ENCODE results near the gene PLA2G3. TPM values are rescaled to one million over a fixed set of nuclear protein-coding genes. Genes with fewer than 3 reads are reported as not detected.

Gene PLA2G3
- total RNA-seq (not detected), polyA plus RNA-seq (not detected)

DNA sequence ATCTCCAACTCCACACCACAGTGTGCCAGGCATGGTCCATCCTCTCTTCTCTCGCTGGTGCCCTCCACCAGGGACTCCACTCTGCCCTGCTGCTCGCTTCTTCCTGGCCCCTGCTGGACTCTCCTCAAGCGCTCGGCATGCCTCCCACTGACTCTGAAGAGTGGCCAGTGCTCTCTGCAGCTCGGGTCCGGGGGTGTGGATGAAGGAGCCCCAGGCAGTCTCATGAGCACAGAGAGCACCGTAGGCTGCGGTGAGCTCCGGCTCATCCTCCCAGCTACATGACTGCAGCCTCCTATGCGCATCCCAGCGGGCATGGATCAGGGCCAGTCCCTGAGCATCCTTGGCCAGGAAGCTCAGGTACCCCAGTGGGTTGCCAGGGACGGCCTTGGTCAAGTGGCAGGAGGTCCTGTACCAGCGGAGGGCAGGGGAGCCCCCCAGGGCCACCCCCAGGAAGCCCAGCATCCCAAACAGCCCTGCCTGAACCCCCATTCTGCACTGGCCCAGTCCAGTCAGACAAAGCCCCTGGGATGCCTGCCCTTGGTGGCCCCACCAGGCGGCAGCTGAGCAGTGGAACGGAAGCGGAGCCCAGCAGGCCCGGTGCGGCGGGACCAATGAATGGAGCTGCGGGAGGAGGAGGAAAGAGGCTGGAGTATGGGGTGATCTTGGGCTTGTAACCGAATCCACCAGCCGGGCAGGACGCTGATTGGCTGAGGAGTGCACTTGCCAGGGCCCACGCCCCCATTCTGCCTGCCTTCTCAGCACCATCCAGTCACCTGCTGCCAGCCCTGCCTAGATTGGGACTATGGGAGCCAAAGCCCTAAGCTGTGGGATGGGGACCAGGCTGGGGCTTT is at the start of gene PLA2G3:
Gene PLA2G3 (minus strand): TSS at position 643 of the 851 bp plus-strand sequence. CDS start 154 bp downstream, at position 489.
- Histone ChIP-seq H3K4me3 (ENCODE audit: low read depth, low read length) (no peak within 1 kb of the TSS), H3K4me1 (ENCODE audit: control insufficient read depth, insufficient read depth, low read length, poor library complexity, severe bottlenecking) (no peaks in the 10 kb centered on the region), H3K36me3 (ENCODE audit: control insufficient read depth, insufficient read depth, low read length) (no peaks in the 10 kb centered on the region), H3K9me3 (ENCODE audit: control insufficient read depth in 2 of 2, low read length in 2 of 2) (no peaks in the 10 kb centered on the region), H3K27me3 (ENCODE audit: control insufficient read depth, insufficient read depth, low read length) (no peaks in the 10 kb centered on the region), H3K27ac (ENCODE audit: insufficient read depth, low read length, poor library complexity, severe bottlenecking) (no peak within 1 kb of the TSS)
- DNase-seq (no peak), ATAC-seq (ENCODE audit: low read depth in 2 of 2) (no peak)
- Mint-ChIP-seq H3K27ac (peak within 1 kb of the TSS in 2 of 3 donors; percentile 62 to 71), H3K9me3 (peaks cover 0 to 4% (median 2%) of the 10 kb centered on the region in 7 donors), H3K4me3 (no peak within 1 kb of the TSS), H3K4me1 (no peaks in the 10 kb centered on the region), H3K36me3 (no peaks in the 10 kb centered on the region), H3K27me3 (no peaks in the 10 kb centered on the region)

GRCh38 chr22:31187627-31188026 is 47.3 kb upstream of the PLA2G3 start:
- no peak overlapping the region for H3K4me3 Mint-ChIP-seq
- no peak for ATAC-seq (ENCODE audit: low read depth in 2 of 2)
- Histone ChIP-seq H3K9me3 (ENCODE audit: control insufficient read depth in 2 of 2, low read length in 2 of 2) (no peaks in the 10 kb centered on the region), H3K27ac (ENCODE audit: insufficient read depth, low read length, poor library complexity, severe bottlenecking) (no peak overlapping the region), H3K4me3 (ENCODE audit: low read depth, low read length) (no peak overlapping the region), H3K27me3 (ENCODE audit: control insufficient read depth, insufficient read depth, low read length) (no peaks in the 10 kb centered on the region), H3K4me1 (ENCODE audit: control insufficient read depth, insufficient read depth, low read length, poor library complexity, severe bottlenecking) (no peaks in the 10 kb centered on the region), H3K36me3 (ENCODE audit: control insufficient read depth, insufficient read depth, low read length) (peaks cover 19% of the 10 kb centered on the region)
- no peaks in the 10 kb centered on the region for H3K9me3 Mint-ChIP-seq
- H3K27ac Mint-ChIP-seq: peak overlapping the region in 1 of 3 donors; percentile 90
- no peaks in the 10 kb centered on the region for H3K27me3 Mint-ChIP-seq
- peaks cover 4 to 13% (median 7%) of the 10 kb centered on the region in 4 donors for H3K4me1 Mint-ChIP-seq
- no peak for DNase-seq
- peaks cover 18% of the 10 kb centered on the region for H3K36me3 Mint-ChIP-seq

DNA sequence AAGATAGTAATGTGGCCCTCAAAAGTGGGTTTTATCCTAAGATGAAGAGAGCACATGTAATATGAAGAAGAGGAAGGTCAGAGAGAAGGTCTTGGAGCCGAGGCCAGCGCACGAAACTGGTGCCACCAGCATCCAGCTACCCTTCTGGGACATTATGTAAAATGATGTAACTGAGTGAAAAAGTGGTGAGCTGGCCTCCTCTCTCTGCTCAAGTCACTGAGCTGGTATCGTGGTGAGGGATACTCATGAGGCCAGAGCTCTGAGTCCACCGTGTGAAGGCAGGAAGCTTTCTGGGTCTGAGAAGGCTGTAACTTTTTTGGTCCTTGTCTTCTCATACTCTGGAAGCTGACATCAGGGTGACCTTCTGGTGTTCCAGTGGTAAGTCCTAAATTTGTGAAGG is 44.7 kb upstream of the PLA2G3 start:
- H3K27me3 Mint-ChIP-seq: no peaks in the 10 kb centered on the region

GRCh38 chr22:31184015-31184414 is 43.7 kb upstream of the PLA2G3 start:
- H3K4me3 ChIP-seq (ENCODE audit: low read depth, low read length): no peak overlapping the region
- no peaks in the 10 kb centered on the region for H3K9me3 ChIP-seq (ENCODE audit: control insufficient read depth in 2 of 2, low read length in 2 of 2)
- H3K4me1 ChIP-seq (ENCODE audit: control insufficient read depth, insufficient read depth, low read length, poor library complexity, severe bottlenecking): no peaks in the 10 kb centered on the region
- DNase-seq (no peak), ATAC-seq (ENCODE audit: low read depth in 2 of 2) (no peak)
- H3K27me3 ChIP-seq (ENCODE audit: control insufficient read depth, insufficient read depth, low read length): no peaks in the 10 kb centered on the region
- H3K27ac Mint-ChIP-seq: no peak overlapping the region
- H3K36me3 ChIP-seq (ENCODE audit: control insufficient read depth, insufficient read depth, low read length): peaks cover 13% of the 10 kb centered on the region
- no peak overlapping the region for H3K27ac ChIP-seq (ENCODE audit: insufficient read depth, low read length, poor library complexity, severe bottlenecking)
- no peaks in the 10 kb centered on the region for H3K27me3 Mint-ChIP-seq
- H3K9me3 Mint-ChIP-seq: peaks cover 0 to 2% (median 0%) of the 10 kb centered on the region in 7 donors
- no peak overlapping the region for H3K4me3 Mint-ChIP-seq
- peaks cover 7 to 19% (median 8%) of the 10 kb centered on the region in 4 donors for H3K4me1 Mint-ChIP-seq
- H3K36me3 Mint-ChIP-seq: peaks cover 22% of the 10 kb centered on the region

More for the DNA sequence above, 44.7 kb upstream of the PLA2G3 start:
- H3K4me3 ChIP-seq (ENCODE audit: low read depth, low read length): no peak overlapping the region
- H3K9me3 ChIP-seq (ENCODE audit: control insufficient read depth in 2 of 2, low read length in 2 of 2): no peaks in the 10 kb centered on the region
- peaks cover 24% of the 10 kb centered on the region for H3K36me3 Mint-ChIP-seq
- no peak overlapping the region for H3K4me3 Mint-ChIP-seq
- peaks cover 0 to 2% (median 0%) of the 10 kb centered on the region in 7 donors for H3K9me3 Mint-ChIP-seq
- no peaks in the 10 kb centered on the region for H3K4me1 ChIP-seq (ENCODE audit: control insufficient read depth, insufficient read depth, low read length, poor library complexity, severe bottlenecking)
- DNase-seq (no peak), ATAC-seq (ENCODE audit: low read depth in 2 of 2) (no peak)
- H3K27ac ChIP-seq (ENCODE audit: insufficient read depth, low read length, poor library complexity, severe bottlenecking): no peak overlapping the region
- no peak overlapping the region for H3K27ac Mint-ChIP-seq
- peaks cover 17% of the 10 kb centered on the region for H3K36me3 ChIP-seq (ENCODE audit: control insufficient read depth, insufficient read depth, low read length)
- no peaks in the 10 kb centered on the region for H3K27me3 ChIP-seq (ENCODE audit: control insufficient read depth, insufficient read depth, low read length)
- peaks cover 4 to 12% (median 6%) of the 10 kb centered on the region in 4 donors for H3K4me1 Mint-ChIP-seq

- H3K9me3 Mint-ChIP-seq: peaks cover 0 to 2% (median 0%) of the 10 kb centered on the region in 7 donors
- H3K36me3 Mint-ChIP-seq: peaks cover 25% of the 10 kb centered on the region
- H3K4me3 Mint-ChIP-seq: no peak overlapping the region
- H3K9me3 ChIP-seq (ENCODE audit: control insufficient read depth in 2 of 2, low read length in 2 of 2): no peaks in the 10 kb centered on the region
- ATAC-seq (ENCODE audit: low read depth in 2 of 2): no peak
- no peak for DNase-seq
- peaks cover 0 to 31% (median 20%) of the 10 kb centered on the region in 4 donors for H3K4me1 Mint-ChIP-seq
- H3K4me1 ChIP-seq (ENCODE audit: control insufficient read depth, insufficient read depth, low read length, poor library complexity, severe bottlenecking): no peaks in the 10 kb centered on the region
- peaks cover 23% of the 10 kb centered on the region for H3K36me3 ChIP-seq (ENCODE audit: control insufficient read depth, insufficient read depth, low read length)
- no peak overlapping the region for H3K27ac ChIP-seq (ENCODE audit: insufficient read depth, low read length, poor library complexity, severe bottlenecking)
- no peaks in the 10 kb centered on the region for H3K27me3 Mint-ChIP-seq
- peak overlapping the region in 1 of 3 donors; percentile 20 for H3K27ac Mint-ChIP-seq
- no peak overlapping the region for H3K4me3 ChIP-seq (ENCODE audit: low read depth, low read length)
- no peaks in the 10 kb centered on the region for H3K27me3 ChIP-seq (ENCODE audit: control insufficient read depth, insufficient read depth, low read length)
These were observed 39.0 kb upstream of the PLA2G3 start for GRCh38 chr22:31179345-31179744.

GRCh38 chr22:31178859-31179258 is 38.6 kb upstream of the PLA2G3 start:
- peaks cover 2 to 33% (median 21%) of the 10 kb centered on the region in 4 donors for H3K4me1 Mint-ChIP-seq
- Histone ChIP-seq H3K4me3 (ENCODE audit: low read depth, low read length) (no peak overlapping the region), H3K36me3 (ENCODE audit: control insufficient read depth, insufficient read depth, low read length) (peaks cover 23% of the 10 kb centered on the region), H3K27me3 (ENCODE audit: control insufficient read depth, insufficient read depth, low read length) (no peaks in the 10 kb centered on the region), H3K4me1 (ENCODE audit: control insufficient read depth, insufficient read depth, low read length, poor library complexity, severe bottlenecking) (no peaks in the 10 kb centered on the region), H3K9me3 (ENCODE audit: control insufficient read depth in 2 of 2, low read length in 2 of 2) (no peaks in the 10 kb centered on the region), H3K27ac (ENCODE audit: insufficient read depth, low read length, poor library complexity, severe bottlenecking) (no peak overlapping the region)
- no peak for DNase-seq
- peaks cover 25% of the 10 kb centered on the region for H3K36me3 Mint-ChIP-seq
- no peaks in the 10 kb centered on the region for H3K27me3 Mint-ChIP-seq
- no peak overlapping the region for H3K4me3 Mint-ChIP-seq
- peak overlapping the region in 1 of 3 donors; percentile 33 for H3K27ac Mint-ChIP-seq
- H3K9me3 Mint-ChIP-seq: peaks cover 0 to 2% (median 0%) of the 10 kb centered on the region in 7 donors
- ATAC-seq (ENCODE audit: low read depth in 2 of 2): no peak

DNA sequence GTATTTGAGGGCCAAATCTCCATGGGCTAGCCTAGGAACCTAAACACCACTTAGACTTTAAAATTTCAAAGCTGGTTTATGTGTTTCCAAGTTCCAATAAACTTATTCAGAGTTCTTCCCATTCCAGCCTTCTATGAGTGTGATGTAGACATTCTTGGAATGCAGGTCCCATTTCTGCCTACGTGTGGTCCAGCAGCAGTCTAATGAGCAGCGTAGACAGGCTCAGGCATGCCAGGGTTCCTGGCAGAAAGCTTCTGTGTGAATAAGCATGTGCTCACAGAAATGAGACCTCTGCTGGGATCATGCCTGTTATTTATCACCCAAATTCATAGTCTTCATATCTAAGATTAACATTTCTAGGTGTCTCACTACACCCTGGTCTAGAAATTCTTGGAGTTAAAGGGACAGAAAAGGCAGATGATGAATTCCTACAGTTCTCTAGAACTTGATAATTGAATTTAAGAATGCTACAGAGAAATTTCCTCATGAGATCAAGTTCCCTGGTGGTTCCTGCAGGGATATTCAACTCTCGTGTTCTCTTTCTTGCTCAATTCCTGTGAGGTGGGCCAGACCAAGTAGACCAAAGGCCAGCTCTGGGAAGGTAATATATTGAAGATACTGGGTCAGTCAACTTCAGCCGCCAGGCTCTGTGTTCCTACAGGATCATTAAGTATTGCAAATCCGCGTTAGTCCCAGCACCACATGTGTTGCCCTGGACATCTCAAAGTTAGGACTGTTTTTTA is 37.3 kb upstream of the PLA2G3 start:
- no peak overlapping the region for H3K4me3 Mint-ChIP-seq
- peaks cover 25% of the 10 kb centered on the region for H3K36me3 Mint-ChIP-seq

More for the DNA sequence above, 37.3 kb upstream of the PLA2G3 start:
- peaks cover 13 to 46% (median 31%) of the 10 kb centered on the region in 4 donors for H3K4me1 Mint-ChIP-seq
- no peak for ATAC-seq (ENCODE audit: low read depth in 2 of 2)
- H3K9me3 Mint-ChIP-seq: peaks cover 0 to 2% (median 0%) of the 10 kb centered on the region in 7 donors
- no peaks in the 10 kb centered on the region for H3K27me3 Mint-ChIP-seq
- no peak for DNase-seq
- no peak overlapping the region for H3K4me3 ChIP-seq (ENCODE audit: low read depth, low read length)
- peak overlapping the region in 2 of 3 donors; percentile 4 to 6 for H3K27ac Mint-ChIP-seq
- H3K27ac ChIP-seq (ENCODE audit: insufficient read depth, low read length, poor library complexity, severe bottlenecking): no peak overlapping the region
- no peaks in the 10 kb centered on the region for H3K27me3 ChIP-seq (ENCODE audit: control insufficient read depth, insufficient read depth, low read length)
- no peaks in the 10 kb centered on the region for H3K9me3 ChIP-seq (ENCODE audit: control insufficient read depth in 2 of 2, low read length in 2 of 2)
- H3K4me1 ChIP-seq (ENCODE audit: control insufficient read depth, insufficient read depth, low read length, poor library complexity, severe bottlenecking): no peaks in the 10 kb centered on the region
- H3K36me3 ChIP-seq (ENCODE audit: control insufficient read depth, insufficient read depth, low read length): peaks cover 23% of the 10 kb centered on the region

All from CD4-positive, CD25-positive, alpha-beta regulatory T cell (primary cell).